Measurements from ENCODE around the gene ZNG1C.
"Not testable (repeated sequence)": the region's sequence is repeated elsewhere in the genome, so short reads cannot be mapped to it uniquely, and the experiment has no call there.

The ZNG1C gene

GRCh38 chr9:68343992-68344391 lies 102.2 kb downstream of the ZNG1C start:
- DNase-seq: not testable (repeated sequence)

Measured in NCI-H526 (cell line).